ENCODE results near the gene HBS1L. TPM values are rescaled to one million over a fixed set of nuclear protein-coding genes. Genes with fewer than 3 reads are reported as not detected.

Gene HBS1L
- total and polyA plus RNA-seq, 2 experiments from 2014 or later, result 43.0 to 70.6 TPM

DNA sequence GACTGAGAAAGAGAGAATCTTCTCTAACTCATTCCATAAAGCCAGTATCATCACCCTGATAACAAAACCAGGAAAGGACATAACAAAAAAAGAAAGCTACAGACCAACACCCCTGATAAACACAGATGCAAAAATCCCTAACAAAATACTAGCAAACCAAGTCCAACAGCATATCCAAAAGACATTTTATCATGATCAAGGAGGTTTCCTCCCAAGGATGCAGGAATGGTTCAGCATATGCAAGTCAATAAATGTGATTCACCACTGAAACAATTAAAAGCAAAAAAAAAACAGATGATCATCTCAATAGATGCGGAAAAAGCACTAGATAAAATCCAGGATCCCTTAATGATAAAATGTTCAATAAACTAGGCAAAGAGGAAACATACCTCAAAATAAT lies 80.3 kb downstream of the HBS1L start:
- H3K36me3 ChIP-seq (replicated peaks; ENCODE audit: insufficient read depth, low read depth), result no peaks in the 10 kb centered on the region
- no peaks in the 10 kb centered on the region for H3K27me3 ChIP-seq
- no peak for DNase-seq (ENCODE audit: low spot score)
- no peaks in the 10 kb centered on the region for H4K20me1 ChIP-seq (ENCODE audit: insufficient read depth, poor library complexity, severe bottlenecking)
- no peaks in the 10 kb centered on the region for H3K9me3 ChIP-seq (ENCODE audit: low read depth)
- no peak overlapping the region for H2AFZ ChIP-seq
- no peaks in the 10 kb centered on the region for H3K9me2 ChIP-seq (replicated peaks; ENCODE audit: insufficient read depth)
- no peak overlapping the region for H3K4me2 ChIP-seq
- H3K4me1 ChIP-seq (ENCODE audit: insufficient read depth), result no peaks in the 10 kb centered on the region
- H3K4me3 ChIP-seq, result no peak overlapping the region
- TF ChIP-seq EZH2phosphoT487 (IDR thresholded peaks at IDR 0.05; ENCODE audit: low read depth, severe bottlenecking, unreplicated experiment) (no peak), EZH2 (IDR thresholded peaks at IDR 0.05; ENCODE audit: borderline replicate concordance) (no peak)
- TF ChIP-seq, protein P1, sequence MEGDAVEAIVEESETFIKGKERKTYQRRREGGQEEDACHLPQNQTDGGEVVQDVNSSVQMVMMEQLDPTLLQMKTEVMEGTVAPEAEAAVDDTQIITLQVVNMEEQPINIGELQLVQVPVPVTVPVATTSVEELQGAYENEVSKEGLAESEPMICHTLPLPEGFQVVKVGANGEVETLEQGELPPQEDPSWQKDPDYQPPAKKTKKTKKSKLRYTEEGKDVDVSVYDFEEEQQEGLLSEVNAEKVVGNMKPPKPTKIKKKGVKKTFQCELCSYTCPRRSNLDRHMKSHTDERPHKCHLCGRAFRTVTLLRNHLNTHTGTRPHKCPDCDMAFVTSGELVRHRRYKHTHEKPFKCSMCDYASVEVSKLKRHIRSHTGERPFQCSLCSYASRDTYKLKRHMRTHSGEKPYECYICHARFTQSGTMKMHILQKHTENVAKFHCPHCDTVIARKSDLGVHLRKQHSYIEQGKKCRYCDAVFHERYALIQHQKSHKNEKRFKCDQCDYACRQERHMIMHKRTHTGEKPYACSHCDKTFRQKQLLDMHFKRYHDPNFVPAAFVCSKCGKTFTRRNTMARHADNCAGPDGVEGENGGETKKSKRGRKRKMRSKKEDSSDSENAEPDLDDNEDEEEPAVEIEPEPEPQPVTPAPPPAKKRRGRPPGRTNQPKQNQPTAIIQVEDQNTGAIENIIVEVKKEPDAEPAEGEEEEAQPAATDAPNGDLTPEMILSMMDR (IDR thresholded peaks at IDR 0.05; ENCODE audit: poor library complexity), result no peak
- no peaks in the 10 kb centered on the region for H3K79me2 ChIP-seq
- 100% methylated on average over 1 of the region's 1 CpG for WGBS (ENCODE audit: low lambda C conversion rate, missing lambda C conversion rate)
- no peak overlapping the region for H3K27ac ChIP-seq

DNA sequence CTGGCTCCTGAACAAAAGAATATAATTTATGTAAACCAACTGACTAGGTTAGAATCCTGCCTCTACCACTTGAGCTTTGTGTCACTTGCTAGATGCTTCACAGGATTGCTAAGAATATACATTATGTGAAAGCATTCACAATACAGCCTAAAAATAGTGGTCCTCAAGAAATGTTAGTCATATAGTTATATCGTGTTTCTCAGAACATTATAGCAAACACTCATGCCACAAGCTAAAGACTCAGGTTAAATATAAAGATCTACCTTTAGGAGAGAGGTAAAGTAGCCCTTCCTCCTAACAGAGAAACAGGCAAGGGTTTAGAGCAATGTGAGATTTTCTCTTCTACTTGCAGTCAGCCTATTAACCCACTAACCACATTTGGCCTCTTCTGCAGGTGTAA lies 86.9 kb downstream of the HBS1L start:
- WGBS (ENCODE audit: low lambda C conversion rate, missing lambda C conversion rate), result 93% methylated on average over 1 of the region's 1 CpG
- Histone ChIP-seq H3K4me3 (no peak overlapping the region), H3K27ac (no peak overlapping the region), H4K20me1 (ENCODE audit: insufficient read depth, poor library complexity, severe bottlenecking) (no peaks in the 10 kb centered on the region), H3K4me1 (ENCODE audit: insufficient read depth) (no peaks in the 10 kb centered on the region), H2AFZ (no peak overlapping the region), H3K9me2 (replicated peaks; ENCODE audit: insufficient read depth) (no peaks in the 10 kb centered on the region), H3K79me2 (no peaks in the 10 kb centered on the region), H3K36me3 (replicated peaks; ENCODE audit: insufficient read depth, low read depth) (no peaks in the 10 kb centered on the region), H3K9me3 (ENCODE audit: low read depth) (no peaks in the 10 kb centered on the region), H3K27me3 (no peaks in the 10 kb centered on the region), H3K4me2 (no peak overlapping the region)
- no peak for DNase-seq (ENCODE audit: low spot score)
- TF ChIP-seq EZH2 (IDR thresholded peaks at IDR 0.05; ENCODE audit: borderline replicate concordance), result no peak
- TF ChIP-seq EZH2phosphoT487 (IDR thresholded peaks at IDR 0.05; ENCODE audit: low read depth, severe bottlenecking, unreplicated experiment), result no peak
- TF ChIP-seq, protein P1 (IDR thresholded peaks at IDR 0.05; ENCODE audit: poor library complexity), result no peak

DNA sequence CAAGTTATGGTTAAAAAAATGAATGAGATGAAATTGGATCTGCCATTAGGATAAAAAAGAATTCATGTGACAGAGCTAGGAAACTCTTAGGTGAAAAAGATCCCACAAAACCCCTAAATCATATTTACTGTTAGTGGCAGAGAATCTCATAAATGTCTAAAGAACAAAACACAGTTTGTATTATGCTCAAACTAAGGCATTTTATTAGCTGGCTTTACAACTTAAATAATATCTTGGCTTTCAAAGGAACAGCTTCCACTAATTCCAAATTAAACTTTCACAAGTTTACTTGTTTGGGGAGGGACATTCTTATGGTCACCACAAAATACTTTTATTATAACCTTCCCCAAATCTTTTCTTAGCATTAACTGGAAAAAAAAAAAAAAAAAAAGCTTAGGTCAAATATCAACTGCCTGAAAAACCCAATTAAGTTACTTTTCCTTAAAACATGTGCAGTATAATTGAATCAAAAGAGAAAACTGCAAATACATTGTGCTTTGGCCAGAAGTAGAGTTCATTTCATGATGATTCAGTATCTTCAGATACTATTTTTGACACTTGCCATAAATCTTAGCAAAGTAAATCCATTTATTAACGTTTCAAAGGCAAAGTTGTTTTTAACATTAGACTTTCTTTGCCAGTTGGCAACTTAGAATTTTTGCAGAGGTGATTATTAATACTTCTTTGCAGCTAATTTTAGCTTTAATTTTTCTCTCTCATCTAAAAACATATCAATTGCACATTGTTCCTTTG lies 90.0 kb downstream of the HBS1L start:
- H3K4me2 ChIP-seq, result no peak overlapping the region
- 60% methylated on average over 1 of the region's 1 CpG for WGBS (ENCODE audit: low lambda C conversion rate, missing lambda C conversion rate)
- H4K20me1 ChIP-seq (ENCODE audit: insufficient read depth, poor library complexity, severe bottlenecking), result no peaks in the 10 kb centered on the region
- no peaks in the 10 kb centered on the region for H3K9me2 ChIP-seq (replicated peaks; ENCODE audit: insufficient read depth)
- no peak overlapping the region for H3K27ac ChIP-seq
- H2AFZ ChIP-seq, result no peak overlapping the region
- no peaks in the 10 kb centered on the region for H3K79me2 ChIP-seq
- H3K36me3 ChIP-seq (replicated peaks; ENCODE audit: insufficient read depth, low read depth), result no peaks in the 10 kb centered on the region
- H3K9me3 ChIP-seq (ENCODE audit: low read depth), result no peaks in the 10 kb centered on the region
- TF ChIP-seq, protein P1 (IDR thresholded peaks at IDR 0.05; ENCODE audit: poor library complexity), result no peak
- TF ChIP-seq EZH2phosphoT487 (IDR thresholded peaks at IDR 0.05; ENCODE audit: low read depth, severe bottlenecking, unreplicated experiment) (no peak), EZH2 (IDR thresholded peaks at IDR 0.05; ENCODE audit: borderline replicate concordance) (no peak)
- H3K27me3 ChIP-seq, result no peaks in the 10 kb centered on the region
- DNase-seq (ENCODE audit: low spot score), result no peak
- H3K4me3 ChIP-seq, result no peak overlapping the region
- H3K4me1 ChIP-seq (ENCODE audit: insufficient read depth), result no peaks in the 10 kb centered on the region

Data from hepatocyte (in vitro differentiated cells).